Effector memory CD4-positive, alpha-beta T cell (primary cell): Measurements from ENCODE around the gene THSD7A.

Experiments
- DNase-seq, 3 donors: peaks; one replicate each; pipeline ENCODE4 v3.0.0-alpha.2; 2020
- H3K27ac ChIP-seq: 2 replicates; pipeline ENCODE4 v1.7.0; 2013; ENCODE audit warnings: mild to moderate bottlenecking, low read length, moderate library complexity; ENCODE audit not compliant: insufficient read depth, poor library complexity, severe bottlenecking
- H3K27me3 ChIP-seq: replicated peaks from 2 replicates; pipeline ENCODE4 v1.7.0; 2013; ENCODE audit warnings: mild to moderate bottlenecking, low read length; ENCODE audit not compliant: insufficient read depth, control insufficient read depth, poor library complexity, severe bottlenecking
- H3K36me3 ChIP-seq: 2 replicates; pipeline ENCODE4 v1.7.0; 2013; ENCODE audit warnings: mild to moderate bottlenecking, low read length, moderate library complexity; ENCODE audit not compliant: control insufficient read depth, insufficient read depth
- H3K4me1 ChIP-seq: 2 replicates; pipeline ENCODE4 v1.7.0; 2013; ENCODE audit warnings: low read length, mild to moderate bottlenecking; ENCODE audit not compliant: control insufficient read depth, insufficient read depth, poor library complexity, severe bottlenecking
- H3K4me3 ChIP-seq: 2 replicates; pipeline ENCODE4 v1.7.0; 2013; ENCODE audit warnings: low read length, low read depth, mild to moderate bottlenecking; ENCODE audit not compliant: insufficient read depth, poor library complexity, severe bottlenecking
- H3K9me3 ChIP-seq: 2 replicates; pipeline ENCODE4 v1.7.0; 2013; ENCODE audit warnings: mild to moderate bottlenecking, low read length, moderate library complexity; ENCODE audit not compliant: control insufficient read depth

THSD7A gene

GRCh38 chr7:11846361-11846955 is 14.5 kb upstream of the THSD7A start:
- no peak overlapping the region for H3K27ac ChIP-seq
- no peaks in the 10 kb centered on the region for H3K27me3 ChIP-seq
- no peaks in the 10 kb centered on the region for H3K36me3 ChIP-seq
- no peaks in the 10 kb centered on the region for H3K9me3 ChIP-seq
- no peak for DNase-seq
- H3K4me1 ChIP-seq = no peaks in the 10 kb centered on the region
- H3K4me3 ChIP-seq = no peak overlapping the region

GRCh38 chr7:11843113-11843765 is 11.2 kb upstream of the THSD7A start:
- H3K27ac ChIP-seq = no peak overlapping the region
- no peaks in the 10 kb centered on the region for H3K9me3 ChIP-seq
- H3K4me3 ChIP-seq = no peak overlapping the region
- DNase-seq = no peak
- no peaks in the 10 kb centered on the region for H3K4me1 ChIP-seq
- no peaks in the 10 kb centered on the region for H3K27me3 ChIP-seq
- H3K36me3 ChIP-seq = no peaks in the 10 kb centered on the region

GRCh38 chr7:11841657-11842056 is 9.7 kb upstream of the THSD7A start:
- Histone ChIP-seq H3K9me3 (no peaks in the 10 kb centered on the region), H3K27ac (no peak overlapping the region), H3K4me1 (no peaks in the 10 kb centered on the region), H3K27me3 (no peaks in the 10 kb centered on the region), H3K4me3 (no peak overlapping the region), H3K36me3 (no peaks in the 10 kb centered on the region)
- DNase-seq = no peak

GRCh38 chr7:11835260-11835659 is 3.3 kb upstream of the THSD7A start:
- H3K36me3 ChIP-seq = no peaks in the 10 kb centered on the region
- H3K9me3 ChIP-seq = no peaks in the 10 kb centered on the region
- DNase-seq = no peak
- peaks cover 5% of the 10 kb centered on the region for H3K27me3 ChIP-seq
- H3K4me1 ChIP-seq = no peaks in the 10 kb centered on the region
- no peak overlapping the region for H3K4me3 ChIP-seq
- no peak overlapping the region for H3K27ac ChIP-seq

GRCh38 chr7:11833431-11833830 is 1.4 kb upstream of the THSD7A start:
- H3K4me1 ChIP-seq = no peaks in the 10 kb centered on the region
- no peak overlapping the region for H3K4me3 ChIP-seq
- no peaks in the 10 kb centered on the region for H3K36me3 ChIP-seq
- peaks cover 5% of the 10 kb centered on the region for H3K27me3 ChIP-seq
- H3K27ac ChIP-seq = no peak overlapping the region
- DNase-seq = no peak
- H3K9me3 ChIP-seq = no peaks in the 10 kb centered on the region

- Histone ChIP-seq H3K27ac (no peak overlapping the region), H3K4me1 (no peaks in the 10 kb centered on the region), H3K4me3 (no peak overlapping the region), H3K36me3 (no peaks in the 10 kb centered on the region), H3K27me3 (peaks cover 5% of the 10 kb centered on the region), H3K9me3 (no peaks in the 10 kb centered on the region)
- DNase-seq = no peak
These were observed 752 bp downstream of the THSD7A start for GRCh38 chr7:11831156-11831735.

- Histone ChIP-seq H3K4me3 (no peak overlapping the region), H3K27me3 (peaks cover 5% of the 10 kb centered on the region), H3K9me3 (no peaks in the 10 kb centered on the region), H3K36me3 (no peaks in the 10 kb centered on the region), H3K4me1 (no peaks in the 10 kb centered on the region), H3K27ac (no peak overlapping the region)
- no peak for DNase-seq
These were observed 1.3 kb downstream of the THSD7A start for GRCh38 chr7:11830582-11831155.

- no peak overlapping the region for H3K27ac ChIP-seq
- no peak overlapping the region for H3K4me3 ChIP-seq
- no peaks in the 10 kb centered on the region for H3K4me1 ChIP-seq
- H3K9me3 ChIP-seq = no peaks in the 10 kb centered on the region
- H3K27me3 ChIP-seq = peaks cover 5% of the 10 kb centered on the region
- no peak for DNase-seq
- H3K36me3 ChIP-seq = no peaks in the 10 kb centered on the region
These were observed 2.0 kb downstream of the THSD7A start for GRCh38 chr7:11829954-11830353.

- DNase-seq = no peak
- H3K27me3 ChIP-seq = no peaks in the 10 kb centered on the region
- no peak overlapping the region for H3K27ac ChIP-seq
- H3K4me1 ChIP-seq = no peaks in the 10 kb centered on the region
- no peaks in the 10 kb centered on the region for H3K9me3 ChIP-seq
- no peak overlapping the region for H3K4me3 ChIP-seq
- no peaks in the 10 kb centered on the region for H3K36me3 ChIP-seq
These were observed 12.1 kb downstream of the THSD7A start for GRCh38 chr7:11819947-11820346.

GRCh38 chr7:11819271-11819670 is 12.7 kb downstream of the THSD7A start:
- no peaks in the 10 kb centered on the region for H3K4me1 ChIP-seq
- H3K9me3 ChIP-seq = no peaks in the 10 kb centered on the region
- no peak for DNase-seq
- H3K4me3 ChIP-seq = no peak overlapping the region
- no peak overlapping the region for H3K27ac ChIP-seq
- H3K27me3 ChIP-seq = no peaks in the 10 kb centered on the region
- H3K36me3 ChIP-seq = no peaks in the 10 kb centered on the region
